GM18907 (cell line): ENCODE measurements around the gene OPN1MW2.
"Not testable (repeated sequence)": the region's sequence is repeated elsewhere in the genome, so short reads cannot be mapped to it uniquely, and the experiment has no call there.

ENCODE experiments used
- ATAC-seq: cut with Tn5 transposase; IDR thresholded peaks from one replicate; pipeline ENCODE4 v1.9.1; 2021; ENCODE audit warnings: mild to moderate bottlenecking, moderate library complexity; ENCODE audit not compliant: unreplicated experiment

Gene OPN1MW2

GRCh38 chrX:154219456-154219855 lies at the start of gene OPN1MW2:
OPN1MW2 (plus strand) TSS chrX:154219756; CDS start chrX:154219816, 60 bp downstream.
- ATAC-seq, result not testable (repeated sequence)

DNA sequence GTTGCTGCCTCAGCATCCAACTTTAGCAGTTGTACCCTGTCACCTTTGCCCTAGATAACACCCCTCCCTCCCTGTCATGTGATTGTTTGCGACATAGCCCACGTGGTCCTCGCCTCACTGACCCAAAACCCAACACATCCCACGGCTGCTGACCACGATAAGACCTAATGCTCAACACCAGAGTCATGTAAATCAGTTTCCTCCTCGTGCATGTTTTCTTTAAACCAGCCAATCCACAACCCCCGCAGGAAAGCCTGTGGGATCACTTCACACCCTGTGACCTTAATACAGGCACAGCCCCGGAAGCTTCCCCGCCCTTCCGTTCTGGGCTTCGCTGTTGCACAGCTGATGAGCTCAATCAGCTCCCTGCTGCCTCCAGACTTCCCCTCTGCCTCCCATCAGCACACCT lies 47.0 kb upstream of the OPN1MW2 start:
- ATAC-seq, result not testable (repeated sequence)

- not testable (repeated sequence) for ATAC-seq
Observed at GRCh38 chrX:154174356-154174755, 45.2 kb upstream of the OPN1MW2 start.

DNA sequence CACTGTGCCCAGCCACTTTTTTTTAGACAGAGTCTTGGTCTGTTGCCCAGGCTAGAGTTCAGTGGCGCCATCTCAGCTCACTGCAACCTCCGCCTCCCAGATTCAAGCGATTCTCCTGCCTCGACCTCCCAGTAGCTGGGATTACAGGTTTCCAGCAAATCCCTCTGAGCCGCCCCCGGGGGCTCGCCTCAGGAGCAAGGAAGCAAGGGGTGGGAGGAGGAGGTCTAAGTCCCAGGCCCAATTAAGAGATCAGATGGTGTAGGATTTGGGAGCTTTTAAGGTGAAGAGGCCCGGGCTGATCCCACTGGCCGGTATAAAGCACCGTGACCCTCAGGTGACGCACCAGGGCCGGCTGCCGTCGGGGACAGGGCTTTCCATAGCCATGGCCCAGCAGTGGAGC lies 37.3 kb upstream of the OPN1MW2 start, which contains the start of gene OPN1MW:
Gene OPN1MW (plus strand): TSS at position 301 of the 400 bp plus-strand sequence. CDS start 82 bp downstream, at position 383.
- not testable (repeated sequence) for ATAC-seq

GRCh38 chrX:154183794-154184193 lies 35.8 kb upstream of the OPN1MW2 start:
- ATAC-seq, result not testable (repeated sequence)

DNA sequence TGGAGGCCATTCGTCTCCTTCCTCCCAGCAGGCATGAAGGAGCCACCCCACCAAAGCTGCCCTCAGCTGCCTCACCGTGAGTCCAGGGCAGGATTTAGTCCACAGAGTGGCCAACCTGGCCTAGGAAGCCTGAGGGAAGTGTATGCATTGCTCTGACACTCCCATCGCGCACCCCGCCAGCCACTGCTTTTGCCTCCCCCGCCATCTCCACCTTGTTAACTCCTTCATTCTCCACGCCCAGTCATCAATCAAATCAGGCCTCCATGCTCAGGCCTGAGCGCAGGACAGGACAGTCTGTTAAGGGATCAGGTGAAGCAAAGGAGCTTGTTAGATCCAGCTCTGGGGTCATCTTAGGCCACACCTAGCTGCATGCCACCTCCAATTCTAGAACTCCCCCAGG lies 26.7 kb upstream of the OPN1MW2 start:
- not testable (repeated sequence) for ATAC-seq

DNA sequence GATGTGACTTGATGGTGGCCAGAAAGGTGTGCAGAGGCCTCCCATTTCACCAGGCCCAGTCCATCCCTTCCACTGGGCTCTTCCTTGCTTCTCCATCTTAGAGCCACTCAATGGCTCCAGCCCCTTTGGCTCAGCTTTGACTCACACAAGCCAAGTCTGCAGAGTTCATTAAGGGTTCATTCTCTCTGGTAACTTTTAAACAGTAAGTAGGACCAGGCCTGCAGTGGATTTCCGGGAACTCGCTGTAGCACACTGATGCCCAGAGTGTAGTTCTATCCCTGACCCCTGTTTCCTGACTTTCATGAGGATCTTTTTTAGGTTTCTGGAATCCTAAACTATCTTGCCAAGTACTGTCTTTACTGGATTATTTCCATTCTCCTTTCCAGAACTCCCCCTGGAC lies 25.2 kb upstream of the OPN1MW2 start:
- ATAC-seq, result not testable (repeated sequence)

DNA sequence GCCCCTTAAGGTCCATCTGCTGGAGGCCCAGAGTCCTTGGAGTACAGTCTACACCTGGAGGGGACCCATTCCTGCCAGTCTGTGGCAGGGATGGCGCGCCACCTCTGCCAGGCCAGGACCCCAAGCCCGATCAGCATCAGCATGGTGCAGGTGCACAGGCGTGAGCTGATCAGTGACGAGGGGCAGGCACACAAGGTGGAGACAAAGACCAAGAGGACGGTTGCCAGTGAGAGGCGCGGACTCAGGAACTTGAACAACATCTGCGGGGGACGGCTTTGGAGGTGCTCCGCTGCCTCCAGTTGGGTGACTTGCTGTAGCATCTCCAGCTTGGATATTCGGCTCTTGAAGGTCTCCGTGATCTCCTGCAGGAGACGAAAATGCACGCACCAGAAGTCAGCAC lies 23.1 kb upstream of the OPN1MW2 start:
- not testable (repeated sequence) for ATAC-seq

DNA sequence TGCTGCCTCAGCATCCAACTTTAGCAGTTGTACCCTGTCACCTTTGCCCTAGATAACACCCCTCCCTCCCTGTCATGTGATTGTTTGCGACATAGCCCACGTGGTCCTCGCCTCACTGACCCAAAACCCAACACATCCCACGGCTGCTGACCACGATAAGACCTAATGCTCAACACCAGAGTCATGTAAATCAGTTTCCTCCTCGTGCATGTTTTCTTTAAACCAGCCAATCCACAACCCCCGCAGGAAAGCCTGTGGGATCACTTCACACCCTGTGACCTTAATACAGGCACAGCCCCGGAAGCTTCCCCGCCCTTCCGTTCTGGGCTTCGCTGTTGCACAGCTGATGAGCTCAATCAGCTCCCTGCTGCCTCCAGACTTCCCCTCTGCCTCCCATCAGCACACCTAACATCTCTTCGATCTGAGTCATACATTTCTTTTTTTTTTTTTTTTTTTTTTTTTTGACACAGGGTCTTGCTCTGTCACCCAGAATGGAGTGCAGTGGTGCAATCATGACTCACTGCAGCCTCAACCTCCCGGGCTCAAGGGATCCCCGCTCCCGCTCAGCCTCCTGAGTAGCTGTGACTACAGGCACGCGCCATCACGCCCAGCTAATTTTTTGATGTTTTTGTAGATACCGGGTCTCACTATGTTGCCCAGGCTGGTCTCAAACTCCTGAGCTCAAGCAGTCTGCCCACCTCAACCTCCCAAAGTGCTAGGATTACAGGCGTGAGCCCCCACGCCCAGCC lies 9.7 kb upstream of the OPN1MW2 start:
- not testable (repeated sequence) for ATAC-seq

DNA sequence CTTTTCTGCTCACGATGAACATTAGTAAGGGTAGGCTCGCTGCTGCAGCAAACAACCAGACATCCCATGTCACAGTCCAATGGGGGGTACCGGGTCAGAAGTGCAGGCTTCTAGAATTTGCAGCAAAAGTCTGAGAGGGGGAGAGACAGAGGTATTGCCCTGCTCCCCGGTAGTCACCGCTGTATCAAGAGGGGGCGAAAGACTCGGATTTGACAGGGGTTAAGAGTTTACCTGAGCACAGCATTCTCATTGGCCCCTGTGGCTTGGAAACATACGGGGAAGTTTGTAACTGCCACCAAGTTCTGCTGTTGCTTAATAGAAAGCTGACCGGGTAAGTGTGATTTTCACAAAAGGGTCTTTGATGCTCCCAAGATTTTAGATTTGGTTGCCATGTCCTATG lies 8.5 kb upstream of the OPN1MW2 start:
- not testable (repeated sequence) for ATAC-seq

DNA sequence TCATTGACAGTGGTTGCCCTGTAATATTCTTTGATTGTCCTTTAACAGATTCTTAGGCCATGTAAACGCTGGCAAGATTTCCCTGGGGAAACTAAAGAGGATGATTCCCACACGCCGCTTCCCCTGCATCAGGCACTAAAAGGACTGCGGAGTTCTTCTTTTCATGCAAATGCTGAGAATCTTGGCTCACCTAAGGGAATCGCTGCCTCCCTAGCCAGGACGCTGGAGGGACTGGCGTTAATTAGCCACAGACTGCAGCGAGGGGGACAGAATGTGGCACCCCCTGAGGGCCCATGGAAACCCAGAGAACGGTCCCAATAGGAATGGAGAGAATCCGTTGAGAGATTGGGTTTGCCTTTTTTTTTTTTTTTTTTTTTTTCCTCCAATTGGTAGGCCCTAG lies 8.1 kb upstream of the OPN1MW2 start:
- not testable (repeated sequence) for ATAC-seq

GRCh38 chrX:154225292-154225691 lies 5.7 kb downstream of the OPN1MW2 start:
- ATAC-seq, result not testable (repeated sequence)

GRCh38 chrX:154226706-154227105 lies 7.2 kb downstream of the OPN1MW2 start:
- not testable (repeated sequence) for ATAC-seq

DNA sequence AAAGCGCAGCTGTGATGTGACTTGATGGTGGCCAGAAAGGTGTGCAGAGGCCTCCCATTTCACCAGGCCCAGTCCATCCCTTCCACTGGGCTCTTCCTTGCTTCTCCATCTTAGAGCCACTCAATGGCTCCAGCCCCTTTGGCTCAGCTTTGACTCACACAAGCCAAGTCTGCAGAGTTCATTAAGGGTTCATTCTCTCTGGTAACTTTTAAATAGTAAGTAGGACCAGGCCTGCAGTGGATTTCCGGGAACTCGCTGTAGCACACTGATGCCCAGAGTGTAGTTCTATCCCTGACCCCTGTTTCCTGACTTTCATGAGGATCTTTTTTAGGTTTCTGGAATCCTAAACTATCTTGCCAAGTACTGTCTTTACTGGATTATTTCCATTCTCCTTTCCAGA lies 11.9 kb downstream of the OPN1MW2 start:
- not testable (repeated sequence) for ATAC-seq

GRCh38 chrX:154233620-154234019 lies 14.1 kb downstream of the OPN1MW2 start:
- ATAC-seq, result not testable (repeated sequence)

- not testable (repeated sequence) for ATAC-seq
Observed at GRCh38 chrX:154238939-154239559, 19.5 kb downstream of the OPN1MW2 start.

DNA sequence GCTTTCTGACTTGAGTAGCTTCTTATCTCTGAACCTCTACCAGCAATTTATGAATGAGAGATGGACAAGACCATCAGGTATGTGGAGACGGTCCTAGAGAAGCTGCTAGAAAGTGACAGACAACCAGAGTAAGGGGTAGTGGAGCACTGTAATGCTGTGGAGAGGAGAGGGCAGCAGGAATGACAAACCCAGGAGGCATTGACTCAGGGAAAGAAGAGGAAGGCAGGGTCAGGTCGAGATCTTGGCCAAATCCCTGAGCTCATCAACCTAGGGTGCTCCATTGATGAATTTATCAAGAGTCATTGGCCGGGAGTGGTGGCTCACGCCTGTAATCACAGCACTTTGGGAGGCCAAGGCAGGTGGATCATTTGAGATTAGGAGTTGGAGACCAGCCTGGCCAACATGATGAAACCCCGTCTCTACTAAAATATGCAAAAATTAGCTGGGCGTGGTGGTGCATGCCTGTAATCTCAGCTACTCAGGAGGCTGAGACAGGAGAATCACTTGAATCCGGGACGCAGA lies 20.5 kb downstream of the OPN1MW2 start:
- not testable (repeated sequence) for ATAC-seq

- not testable (repeated sequence) for ATAC-seq
Observed at GRCh38 chrX:154247377-154248045, 28.0 kb downstream of the OPN1MW2 start.

- not testable (repeated sequence) for ATAC-seq
Observed at GRCh38 chrX:154248076-154248475, 28.5 kb downstream of the OPN1MW2 start.

- ATAC-seq, result not testable (repeated sequence)
Observed at GRCh38 chrX:154257282-154257681, 37.7 kb downstream of the OPN1MW2 start, which contains the start of gene OPN1MW3. OPN1MW3 (plus strand) TSS chrX:154257582; CDS start chrX:154257620, 38 bp downstream.

GRCh38 chrX:154258711-154259110 lies 39.2 kb downstream of the OPN1MW2 start:
- not testable (repeated sequence) for ATAC-seq
